Measurements from ENCODE around the gene HPSE2. TPM values are rescaled to one million over a fixed set of nuclear protein-coding genes. Genes with fewer than 3 reads are reported as not detected.

The HPSE2 gene
- total RNA-seq, 1 experiment from 2014 or later = 0.20 TPM

DNA sequence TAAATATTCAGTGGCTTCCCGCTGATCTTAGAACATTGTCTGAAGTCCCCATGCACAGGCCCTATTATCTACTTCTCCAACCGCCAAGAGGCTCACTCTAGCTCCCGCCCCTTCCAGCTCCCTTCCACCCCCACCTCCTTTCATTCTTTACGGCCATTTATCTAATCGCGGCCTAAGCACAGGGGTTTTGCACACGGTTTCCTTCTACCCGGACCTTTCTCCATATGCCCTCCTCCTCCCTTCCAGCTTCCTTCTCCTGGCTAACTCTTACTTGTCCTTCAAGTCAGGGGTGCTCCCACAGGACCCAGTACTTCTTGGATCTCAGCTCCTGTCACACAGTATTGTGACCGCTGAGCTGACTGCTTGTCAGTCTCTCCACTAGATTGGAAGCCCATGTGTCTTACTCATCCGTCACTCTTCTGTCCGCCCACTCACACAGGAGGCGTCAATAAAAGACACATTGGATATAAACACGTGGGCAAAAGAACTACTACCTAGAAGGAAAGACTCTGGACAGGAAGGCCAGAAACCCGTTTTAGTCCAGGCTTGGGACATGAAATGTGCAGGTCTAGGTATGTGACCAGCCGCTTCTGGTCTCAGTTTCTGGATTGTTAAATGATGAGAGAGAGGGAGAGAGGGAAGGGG lies 768.7 kb downstream of the HPSE2 start:
- no peak overlapping the region for H2BK12ac ChIP-seq (ENCODE audit: insufficient read length, low read depth, low read length)
- DNase-seq = no peak
- no peak overlapping the region for H4K91ac ChIP-seq (ENCODE audit: insufficient read length, low read depth, low read length)
- peaks cover 29% of the 10 kb centered on the region for H3K27me3 Mint-ChIP-seq (ENCODE audit: low read depth)
- no peak overlapping the region for H3K23ac ChIP-seq (ENCODE audit: insufficient read length, low read depth, low read length)
- H3K27ac Mint-ChIP-seq = peak overlapping the region in 1 of 3 experiments; percentile 78; a peak in 2 of 7 replicates
- no peaks in the 10 kb centered on the region for H3K23me2 ChIP-seq (ENCODE audit: insufficient read length, low read depth, low read length, poor library complexity, severe bottlenecking)
- H4K8ac ChIP-seq (replicated peaks; ENCODE audit: insufficient read length, low read depth, low read length) = no peak overlapping the region
- no peak overlapping the region for H3K4me3 Mint-ChIP-seq
- no peak overlapping the region for H2BK120ac ChIP-seq (ENCODE audit: low read depth, low read length, poor library complexity, severe bottlenecking)
- H2BK20ac ChIP-seq (ENCODE audit: low read depth, low read length, poor library complexity, severe bottlenecking) = no peak overlapping the region
- H4K5ac ChIP-seq (ENCODE audit: insufficient read length, low read depth, low read length) = no peak overlapping the region
- H3K4me1 Mint-ChIP-seq = peaks cover 21 to 28% of the 10 kb centered on the region in 2 experiments
- H3K27ac ChIP-seq (ENCODE audit: insufficient read length, low read depth, low read length) = no peak overlapping the region
- no peak overlapping the region for H3K14ac ChIP-seq (ENCODE audit: insufficient read depth, low read length)
- no peaks in the 10 kb centered on the region; a peak in 1 of 7 replicates for H3K36me3 Mint-ChIP-seq (ENCODE audit: insufficient read depth in 1 of 3, low read depth in 3 of 3)
- no peaks in the 10 kb centered on the region for H3K79me2 ChIP-seq (ENCODE audit: insufficient read depth, low read length)
- TF ChIP-seq CTCF (conservative IDR thresholded peaks at IDR 0.05) = no peak
- WGBS (ENCODE audit: extremely low coverage, insufficient read length, low lambda C conversion rate) = no CpG with 5 or more reads among the region's 15 CpGs
- no peak overlapping the region for H2BK15ac ChIP-seq (ENCODE audit: low read depth, low read length)
- H2BK5ac ChIP-seq (ENCODE audit: insufficient read length, low read length) = no peak overlapping the region
- no peaks in the 10 kb centered on the region for H3K9me3 Mint-ChIP-seq
- H2AFZ ChIP-seq (ENCODE audit: low read length) = no peak overlapping the region
- H3K4me2 ChIP-seq (ENCODE audit: insufficient read depth, insufficient read length, low read length) = no peak overlapping the region
- no peaks in the 10 kb centered on the region; the same call in 1 of the 2 replicates for H3K4me1 ChIP-seq (ENCODE audit: insufficient read depth, low read length)
- H3T11ph ChIP-seq (ENCODE audit: low read length) = no peak overlapping the region
- no peak overlapping the region for H3K56ac ChIP-seq (ENCODE audit: insufficient read length, low read depth, low read length)
- no peak overlapping the region for H2AK5ac ChIP-seq (ENCODE audit: insufficient read length, low read length)
- no peaks in the 10 kb centered on the region for H3K27me3 ChIP-seq (ENCODE audit: insufficient read depth, low read length)
- no peaks in the 10 kb centered on the region for H3K9me3 ChIP-seq (ENCODE audit: control insufficient read depth, low read depth, low read length)
- no peak overlapping the region for H3K4ac ChIP-seq (ENCODE audit: low read depth, low read length)
- H4K20me1 ChIP-seq (ENCODE audit: control insufficient read depth, insufficient read depth, insufficient read length) = no peaks in the 10 kb centered on the region
- no peaks in the 10 kb centered on the region for H3K79me1 ChIP-seq (ENCODE audit: insufficient read depth, low read depth, low read length, poor library complexity, severe bottlenecking)
- H3K9ac ChIP-seq (ENCODE audit: extremely low read depth, insufficient read length, low read length) = no peak overlapping the region
- H3K18ac ChIP-seq (ENCODE audit: insufficient read length, low read depth, low read length) = no peak overlapping the region
